Raji (cell line): ENCODE measurements around the gene EMC9.

Experiments
- POLR2A ChIP-seq: IDR thresholded peaks from 2 replicates; pipeline ENCODE4 v1.6.1; 2011; ENCODE audit warnings: low read depth, low read length, control low read depth; ENCODE audit not compliant: insufficient read depth

Gene EMC9

GRCh38 chr14:24113379-24113800, 28.0 kb downstream of the EMC9 start:
- TF ChIP-seq POLR2A, result no peak

- TF ChIP-seq POLR2A, result no peak
Observed at GRCh38 chr14:24110523-24110922, 30.9 kb downstream of the EMC9 start.

GRCh38 chr14:24110060-24110459, 31.3 kb downstream of the EMC9 start:
- no peak for TF ChIP-seq POLR2A

GRCh38 chr14:24108336-24108874, 33.0 kb downstream of the EMC9 start:
- TF ChIP-seq POLR2A, result no peak

- TF ChIP-seq POLR2A, result no peak
Observed at GRCh38 chr14:24106672-24107271, 34.6 kb downstream of the EMC9 start.

- TF ChIP-seq POLR2A, result no peak
Observed at GRCh38 chr14:24103451-24103850, 37.9 kb downstream of the EMC9 start.

- no peak for TF ChIP-seq POLR2A
Observed at GRCh38 chr14:24102357-24103048, 38.9 kb downstream of the EMC9 start.

GRCh38 chr14:24100982-24101494, 40.4 kb downstream of the EMC9 start:
- no peak for TF ChIP-seq POLR2A

GRCh38 chr14:24100197-24100981, 41.0 kb downstream of the EMC9 start:
- no peak for TF ChIP-seq POLR2A

- TF ChIP-seq POLR2A, result no peak
Observed at GRCh38 chr14:24098927-24099813, 42.2 kb downstream of the EMC9 start.

- TF ChIP-seq POLR2A, result no peak
Observed at GRCh38 chr14:24098229-24098926, 43.0 kb downstream of the EMC9 start.

- TF ChIP-seq POLR2A, result peak; percentile 44; the same call in 1 of the 2 replicates
Observed at GRCh38 chr14:24096545-24097181, 44.7 kb downstream of the EMC9 start.

- peak; percentile 90 for TF ChIP-seq POLR2A
Observed at GRCh38 chr14:24095271-24096068, 45.9 kb downstream of the EMC9 start.
